ENCODE data around the gene MACROH2A1.

GRCh38 chr5:135342551-135342875, 56.5 kb downstream of the MACROH2A1 start:
- no peak for TF ChIP-seq CTCF (conservative IDR thresholded peaks at IDR 0.05; ENCODE audit: low read depth in 2 of 2)
- no peak for TF ChIP-seq EZH2phosphoT487 (IDR thresholded peaks at IDR 0.05; ENCODE audit: unreplicated experiment)
- no peak for TF ChIP-seq ZNF331 (CRISPR knock-in tag; IDR thresholded peaks at IDR 0.05; ENCODE audit: low read depth)
- TF ChIP-seq CREB1 (CRISPR knock-in tag; IDR thresholded peaks at IDR 0.05; ENCODE audit: low read depth) = no peak
- no peak for TF ChIP-seq STAT1 (IDR thresholded peaks at IDR 0.05; ENCODE audit: unreplicated experiment)
- no peak for TF ChIP-seq EZH2 (IDR thresholded peaks at IDR 0.05; ENCODE audit: low read depth, unreplicated experiment)

Measured in GM23338 (cell line).